Endothelial cell of umbilical vein (primary cell): ENCODE results near the gene PTGR3. TPM values are rescaled to one million over a fixed set of nuclear protein-coding genes. Genes with fewer than 3 reads are reported as not detected.

ENCODE experiments used
- BruUV-seq: library from RNA; stranded (reverse); fragments of 400-500 nt; replicated peaks from 2 replicates; lab custom pipeline; 2021; lab: Mats Ljungman, UMichigan
- CTCF ChIA-PET: fragments of 300-600, 350-600 bp; sonication (Branson Sonifier 250); formaldehyde crosslinking; loops from one replicate; lab custom pipeline; 2021; ENCODE audit warnings: antibody characterized with exemption, inconsistent platforms; lab: Charles Lee
- POLR2A ChIA-PET: fragments of 300-600, 350-600 bp; sonication (Branson Sonifier 250); formaldehyde crosslinking; loops from one replicate; lab custom pipeline; 2021; ENCODE audit warnings: antibody characterized with exemption, inconsistent platforms; lab: Charles Lee
- DNase-seq: peaks from one replicate; pipeline ENCODE4 v3.0.0-alpha.2; 2011; ENCODE audit warnings: low read depth, low spot score
- FAIRE-seq: peaks from 2 replicates; lab custom pipeline; 2011; peaks lifted over from hg19 to GRCh38; lab: Jason Lieb, UNC
- H2AFZ ChIP-seq: 2 replicates; pipeline ENCODE4 v1.6.0; 2012; ENCODE audit warnings: low read depth, low read length, control low read depth, inconsistent platforms
- H3K27ac ChIP-seq: 2 replicates; pipeline ENCODE4 v1.5.1; 2011; ENCODE audit warnings: low read depth, mild to moderate bottlenecking, control low read depth, low read length, moderate library complexity; ENCODE audit not compliant: insufficient read depth
- H3K27me3 ChIP-seq, 2 experiments: 2 replicates each; pipeline versions ENCODE4 v1.6.0 to v1.6.1; 2011; ENCODE audit warnings: low read length in 2 of 2, mixed read lengths in 1 of 2; ENCODE audit not compliant: control insufficient read depth in 2 of 2, insufficient read depth in 2 of 2
- H3K36me3 ChIP-seq, 2 experiments: 2 replicates in 1 of 2; 3 replicates in 1 of 2; pipeline ENCODE4 v1.5.1; 2011; ENCODE audit warnings: low read length in 2 of 2, mild to moderate bottlenecking in 1 of 2, moderate library complexity in 1 of 2; ENCODE audit not compliant: control insufficient read depth in 2 of 2, insufficient read depth in 2 of 2; ENCODE audit errors: extremely low read depth in 1 of 2
- H3K4me1 ChIP-seq: 3 replicates; pipeline ENCODE4 v1.5.1; 2011; ENCODE audit warnings: mild to moderate bottlenecking, low read length; ENCODE audit not compliant: control insufficient read depth, insufficient read depth; ENCODE audit errors: extremely low read depth
- H3K4me2 ChIP-seq: 2 replicates; pipeline ENCODE4 v1.6.1; 2011; ENCODE audit warnings: low read length, control low read depth, mixed read lengths; ENCODE audit not compliant: insufficient read depth
- H3K4me3 ChIP-seq, 3 experiments: fragments of 200-600 bp in 1 of 3; sonication (generic), shearing (Covaris generic) in 1 of 3; replicated peaks in 1 of 3; 2 replicates each; pipeline ENCODE4 v1.5.1; 2011 to 2016; ENCODE audit warnings: control low read depth in 3 of 3, low read length in 3 of 3, mild to moderate bottlenecking in 2 of 3, inconsistent platforms in 1 of 3, low read depth in 1 of 3, moderate library complexity in 1 of 3; ENCODE audit not compliant: insufficient read depth in 1 of 3
- H3K79me2 ChIP-seq: 2 replicates; pipeline ENCODE4 v1.6.0; 2012; ENCODE audit warnings: low read length, inconsistent platforms; ENCODE audit not compliant: control insufficient read depth, insufficient read depth
- H3K9ac ChIP-seq: replicated peaks from 2 replicates; pipeline ENCODE3; 2011; ENCODE audit warnings: low read length, control low read depth; ENCODE audit not compliant: insufficient read depth; ENCODE audit errors: extremely low read depth
- H3K9me1 ChIP-seq: replicated peaks from 3 replicates; pipeline ENCODE4 v1.6.0; 2011; ENCODE audit warnings: mild to moderate bottlenecking, low read length; ENCODE audit not compliant: control insufficient read depth, insufficient read depth; ENCODE audit errors: extremely low read depth
- H3K9me3 ChIP-seq: replicated peaks from 2 replicates; pipeline ENCODE4 v1.5.1; 2012; ENCODE audit warnings: low read length, inconsistent platforms; ENCODE audit not compliant: control insufficient read depth, insufficient read depth
- H4K20me1 ChIP-seq: replicated peaks from 2 replicates; pipeline ENCODE3; 2011; ENCODE audit warnings: mild to moderate bottlenecking, low read length; ENCODE audit not compliant: control insufficient read depth, insufficient read depth; ENCODE audit errors: extremely low read depth
- CTCF ChIP-seq, 2 donors: IDR thresholded peaks; 1 replicate in 1 of 2; 2 replicates in 1 of 2; pipeline ENCODE4 v1.5.1; 2011; ENCODE audit warnings: low read length in 2 of 2, mild to moderate bottlenecking in 2 of 2, moderate library complexity in 2 of 2, control low read depth in 1 of 2, inconsistent platforms in 1 of 2, low read depth in 1 of 2; ENCODE audit not compliant: insufficient read depth in 1 of 2; ENCODE audit errors: extremely low read depth in 1 of 2
- EZH2 ChIP-seq: IDR thresholded peaks from 2 replicates; pipeline ENCODE4 v1.6.1; 2012; ENCODE audit warnings: borderline replicate concordance, low read depth, mild to moderate bottlenecking, moderate library complexity, low read length, inconsistent platforms; ENCODE audit not compliant: severe bottlenecking
- FOS ChIP-seq: IDR thresholded peaks from 2 replicates; pipeline ENCODE4 v1.6.1; 2011; ENCODE audit warnings: mild to moderate bottlenecking, low read length, moderate library complexity, borderline replicate concordance; ENCODE audit not compliant: insufficient read depth
- GATA2 ChIP-seq: IDR thresholded peaks from 2 replicates; pipeline ENCODE4 v1.7.0; 2011; ENCODE audit warnings: low read depth, mild to moderate bottlenecking, moderate library complexity, mixed read lengths, low read length; ENCODE audit not compliant: insufficient read length, insufficient read depth
- JUN ChIP-seq: IDR thresholded peaks from 2 replicates; pipeline ENCODE4 v1.6.1; 2011; ENCODE audit warnings: borderline replicate concordance, low read depth; ENCODE audit not compliant: insufficient read length, insufficient read depth
- MAX ChIP-seq: IDR thresholded peaks from 2 replicates; pipeline ENCODE4 v1.6.1; 2011; ENCODE audit not compliant: insufficient read depth, insufficient read length
- MYC ChIP-seq: IDR thresholded peaks from one replicate; pipeline ENCODE4 v1.6.1; 2011; ENCODE audit warnings: mild to moderate bottlenecking, low read depth, low read length
- POLR2A ChIP-seq: IDR thresholded peaks from 2 replicates; pipeline ENCODE4 v1.6.1; 2012; ENCODE audit warnings: low read depth, mild to moderate bottlenecking, control low read depth, low read length
- POLR2AphosphoS5 ChIP-seq: IDR thresholded peaks from 2 replicates; pipeline ENCODE4 v1.6.1; 2012; ENCODE audit warnings: low read depth, mild to moderate bottlenecking, control low read depth, low read length, moderate library complexity; ENCODE audit not compliant: insufficient read depth
- dilution Hi-C: fragments of 300-500 bp; cut with MboI; formaldehyde crosslinking; loops from one replicate; pipeline ENCODE4 v1.15.0; 2019; ENCODE audit warnings: low sequenced_read_pairs; ENCODE audit not compliant: extremely low pct_ligation_motif_present
- intact Hi-C: fragments of 100-400 bp; cut with micrococcal nuclease; formaldehyde crosslinking; loops from one replicate; pipeline ENCODE4 v1.10.0; 2022
- polyA plus RNA-seq, 4 experiments: library from polyadenylated mRNA; depleted of rRNA in 3 of 4; stranded (reverse) in 3 of 4; unstranded in 1 of 4; fragments of >200 nt; gene quantifications; 2 replicates each; pipeline versions ENCODE4 v1.2.1 to v1.2.3, GENCODE V29; 2011 to 2012; ENCODE audit warnings: missing spikeins in 1 of 4
- total RNA-seq: library from RNA; stranded (reverse); gene quantifications from 2 replicates; pipeline ENCODE4 v1.2.3, GENCODE V29; 2021

Gene PTGR3
- total and polyA plus RNA-seq, 2 donors (not counting 3 experiments of a cell fraction or from before 2014, with no cell fraction given) = 13.9 to 21.9 TPM

- H3K4me3 ChIP-seq = no peak overlapping the region
- H3K36me3 ChIP-seq = peaks cover 0 to 3% of the 10 kb centered on the region in 2 experiments
- ChIA-PET POLR2A (interaction anchor here (1.5 kb wide), 1 partner anchor 10 kb away, joined by 3 read pairs; no protein-coding TSS in a partner anchor), CTCF (interaction anchor here (1.1 to 1.3 kb wide), 3 partner anchors 9 to 22 kb away, joined by 3 to 10 read pairs (median 3); partner anchors contain the start of gene TSHZ1)
- H3K27ac ChIP-seq = no peak overlapping the region
- peaks cover 38% of the 10 kb centered on the region for H3K79me2 ChIP-seq
- H4K20me1 ChIP-seq = no peaks in the 10 kb centered on the region
- no peak for DNase-seq
- H3K4me1 ChIP-seq = peaks cover 25% of the 10 kb centered on the region
- no peaks in the 10 kb centered on the region for H3K27me3 ChIP-seq
- no peaks in the 10 kb centered on the region for H3K9me3 ChIP-seq
- intact Hi-C loops (loop anchor here (1.0 kb wide), 1 partner anchor 7 kb away; no protein-coding TSS in a partner anchor), dilution Hi-C loops (no loop called here)
- TF ChIP-seq POLR2A (no peak), GATA2 (no peak), EZH2 (no peak), JUN (no peak), MAX (no peak), FOS (no peak), POLR2AphosphoS5 (no peak), MYC (no peak), CTCF (IDR thresholded peaks at IDR 0.05; ENCODE audit: extremely low read depth in 1 of 2, insufficient read depth in 1 of 2, low read depth in 1 of 2, low read length in 2 of 2) (no peak)
- FAIRE-seq = no peak
- no peak overlapping the region for H3K9ac ChIP-seq
- no peaks in the 10 kb centered on the region for H3K9me1 ChIP-seq
- H2AFZ ChIP-seq = no peak overlapping the region
- BruUV-seq = no TSS peak
- no peak overlapping the region for H3K4me2 ChIP-seq
Measured at GRCh38 chr18:75220551-75221355, 11.8 kb upstream of the PTGR3 start.
